Measurements from ENCODE around the gene TTYH2. TPM values are rescaled to one million over a fixed set of nuclear protein-coding genes. Genes with fewer than 3 reads are reported as not detected.
"Not testable (repeated sequence)": the region's sequence is repeated elsewhere in the genome, so short reads cannot be mapped to it uniquely, and the experiment has no call there.

TTYH2 gene
- total RNA-seq, 1 donor from 2014 or later: 6.8 TPM

DNA sequence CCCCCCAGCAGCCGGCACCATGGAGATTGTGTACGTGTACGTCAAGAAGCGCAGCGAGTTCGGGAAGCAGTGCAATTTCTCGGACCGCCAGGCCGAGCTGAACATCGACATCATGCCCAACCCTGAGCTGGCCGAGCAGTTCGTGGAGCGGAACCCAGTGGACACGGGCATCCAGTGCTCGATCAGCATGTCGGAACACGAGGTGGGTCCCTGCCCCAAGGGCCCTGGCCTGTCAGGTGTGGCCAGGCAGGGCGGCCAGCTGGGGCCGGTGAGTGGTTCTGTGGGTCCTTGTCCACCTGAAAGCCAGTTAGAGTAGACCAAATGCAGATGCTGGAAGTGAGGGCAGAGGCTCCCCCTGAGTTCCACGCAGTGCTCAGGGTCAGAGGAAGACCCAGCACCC, 68.4 kb downstream of the TTYH2 start:
- Mint-ChIP-seq H3K4me3 (ENCODE audit: unreplicated experiment) (no peak overlapping the region), H3K27me3 (ENCODE audit: unreplicated experiment) (peaks cover 2% of the 10 kb centered on the region), H3K27ac (ENCODE audit: unreplicated experiment) (no peak overlapping the region)

GRCh38 chr17:74282274-74282586, 68.9 kb downstream of the TTYH2 start:
- not testable (repeated sequence) for H3K27ac Mint-ChIP-seq (ENCODE audit: unreplicated experiment); H3K27me3 Mint-ChIP-seq (ENCODE audit: unreplicated experiment); DNase-seq (ENCODE audit: low spot score); H3K36me3 Mint-ChIP-seq (ENCODE audit: low read depth, unreplicated experiment); H3K4me1 Mint-ChIP-seq (ENCODE audit: unreplicated experiment); H3K4me3 Mint-ChIP-seq (ENCODE audit: unreplicated experiment); H3K9me3 Mint-ChIP-seq (ENCODE audit: unreplicated experiment)

More for the DNA sequence above, 68.4 kb downstream of the TTYH2 start:
- Mint-ChIP-seq H3K4me1 (ENCODE audit: unreplicated experiment) (no peaks in the 10 kb centered on the region), H3K36me3 (ENCODE audit: low read depth, unreplicated experiment) (no peaks in the 10 kb centered on the region), H3K9me3 (ENCODE audit: unreplicated experiment) (no peaks in the 10 kb centered on the region)
- TF ChIP-seq, protein P1, sequence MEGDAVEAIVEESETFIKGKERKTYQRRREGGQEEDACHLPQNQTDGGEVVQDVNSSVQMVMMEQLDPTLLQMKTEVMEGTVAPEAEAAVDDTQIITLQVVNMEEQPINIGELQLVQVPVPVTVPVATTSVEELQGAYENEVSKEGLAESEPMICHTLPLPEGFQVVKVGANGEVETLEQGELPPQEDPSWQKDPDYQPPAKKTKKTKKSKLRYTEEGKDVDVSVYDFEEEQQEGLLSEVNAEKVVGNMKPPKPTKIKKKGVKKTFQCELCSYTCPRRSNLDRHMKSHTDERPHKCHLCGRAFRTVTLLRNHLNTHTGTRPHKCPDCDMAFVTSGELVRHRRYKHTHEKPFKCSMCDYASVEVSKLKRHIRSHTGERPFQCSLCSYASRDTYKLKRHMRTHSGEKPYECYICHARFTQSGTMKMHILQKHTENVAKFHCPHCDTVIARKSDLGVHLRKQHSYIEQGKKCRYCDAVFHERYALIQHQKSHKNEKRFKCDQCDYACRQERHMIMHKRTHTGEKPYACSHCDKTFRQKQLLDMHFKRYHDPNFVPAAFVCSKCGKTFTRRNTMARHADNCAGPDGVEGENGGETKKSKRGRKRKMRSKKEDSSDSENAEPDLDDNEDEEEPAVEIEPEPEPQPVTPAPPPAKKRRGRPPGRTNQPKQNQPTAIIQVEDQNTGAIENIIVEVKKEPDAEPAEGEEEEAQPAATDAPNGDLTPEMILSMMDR (IDR thresholded peaks at IDR 0.05; ENCODE audit: unreplicated experiment): no peak
- DNase-seq (ENCODE audit: low spot score): no peak

GRCh38 chr17:74282587-74283370, 69.4 kb downstream of the TTYH2 start:
- Mint-ChIP-seq H3K4me1 (ENCODE audit: unreplicated experiment) (no peaks in the 10 kb centered on the region), H3K4me3 (ENCODE audit: unreplicated experiment) (no peak overlapping the region), H3K9me3 (ENCODE audit: unreplicated experiment) (no peaks in the 10 kb centered on the region), H3K36me3 (ENCODE audit: low read depth, unreplicated experiment) (no peaks in the 10 kb centered on the region), H3K27ac (ENCODE audit: unreplicated experiment) (no peak overlapping the region), H3K27me3 (ENCODE audit: unreplicated experiment) (peaks cover 2% of the 10 kb centered on the region)
- TF ChIP-seq, protein P1 (IDR thresholded peaks at IDR 0.05; ENCODE audit: unreplicated experiment): no peak
- no peak for DNase-seq (ENCODE audit: low spot score)

- no peak for DNase-seq (ENCODE audit: low spot score)
- no peaks in the 10 kb centered on the region for H3K4me1 Mint-ChIP-seq (ENCODE audit: unreplicated experiment)
- H3K4me3 Mint-ChIP-seq (ENCODE audit: unreplicated experiment): no peak overlapping the region
- no peaks in the 10 kb centered on the region for H3K36me3 Mint-ChIP-seq (ENCODE audit: low read depth, unreplicated experiment)
- H3K9me3 Mint-ChIP-seq (ENCODE audit: unreplicated experiment): no peaks in the 10 kb centered on the region
- TF ChIP-seq, protein P1 (IDR thresholded peaks at IDR 0.05; ENCODE audit: unreplicated experiment): no peak
- peaks cover 2% of the 10 kb centered on the region for H3K27me3 Mint-ChIP-seq (ENCODE audit: unreplicated experiment)
- no peak overlapping the region for H3K27ac Mint-ChIP-seq (ENCODE audit: unreplicated experiment)
Observed at GRCh38 chr17:74283371-74283673, 70.0 kb downstream of the TTYH2 start.

- Mint-ChIP-seq H3K36me3 (ENCODE audit: low read depth, unreplicated experiment) (no peaks in the 10 kb centered on the region), H3K4me3 (ENCODE audit: unreplicated experiment) (no peak overlapping the region), H3K4me1 (ENCODE audit: unreplicated experiment) (no peaks in the 10 kb centered on the region), H3K27ac (ENCODE audit: unreplicated experiment) (no peak overlapping the region), H3K27me3 (ENCODE audit: unreplicated experiment) (no peaks in the 10 kb centered on the region), H3K9me3 (ENCODE audit: unreplicated experiment) (no peaks in the 10 kb centered on the region)
- TF ChIP-seq, protein P1 (IDR thresholded peaks at IDR 0.05; ENCODE audit: unreplicated experiment): no peak
- DNase-seq (ENCODE audit: low spot score): no peak
Observed at GRCh38 chr17:74287031-74287602, 73.7 kb downstream of the TTYH2 start.
